IMR-90 (cell line): ENCODE data around the gene C6orf89. TPM values are rescaled to one million over a fixed set of nuclear protein-coding genes. Genes with fewer than 3 reads are reported as not detected.

Source experiments
- ATAC-seq: fragments of 200-7000 bp; cut with Tn5 transposase; 2 replicates; pipeline ENCODE4 v1.9.1; 2020; ENCODE audit warnings: low read depth, mild to moderate bottlenecking, moderate library complexity
- BruUV-seq: library from RNA; stranded (reverse); fragments of 400-500 nt; replicated peaks from 2 replicates; lab custom pipeline; 2021; lab: Mats Ljungman, UMichigan
- CTCF ChIA-PET: fragments of 300-600 bp; formaldehyde crosslinking; extraction: SDS; loops from one replicate; lab custom pipeline; 2021; ENCODE audit warnings: antibody characterized with exemption; lab: Yijun Ruan, JAX
- POLR2A ChIA-PET: fragments of 300-600 bp; sonication (Branson Sonifier 250); formaldehyde crosslinking; loops from one replicate; lab custom pipeline; 2022; ENCODE audit warnings: antibody characterized with exemption; ENCODE audit not compliant: unreplicated experiment; lab: Charles Lee
- DNase-seq: peaks from one replicate; pipeline ENCODE4 v3.0.0; 2013
- H2AFZ ChIP-seq: replicated peaks from 2 replicates; pipeline ENCODE3; 2013; ENCODE audit warnings: low read length, mild to moderate bottlenecking; ENCODE audit not compliant: poor library complexity
- H2AK5ac ChIP-seq: 2 replicates; pipeline ENCODE4 v1.6.1; 2013; ENCODE audit warnings: low read depth, low read length, inconsistent platforms
- H2AK9ac ChIP-seq: replicated peaks from 2 replicates; pipeline ENCODE3; 2013; ENCODE audit warnings: mild to moderate bottlenecking, low read depth, low read length, moderate library complexity; ENCODE audit not compliant: poor library complexity
- H2BK120ac ChIP-seq: 2 replicates; pipeline ENCODE4 v1.6.1; 2013; ENCODE audit warnings: low read depth, low read length, inconsistent platforms
- H2BK15ac ChIP-seq: 3 replicates; pipeline ENCODE4 v1.6.1; 2013; ENCODE audit warnings: low read depth, low read length, inconsistent platforms
- H2BK20ac ChIP-seq: 2 replicates; pipeline ENCODE4 v1.6.1; 2013; ENCODE audit warnings: low read depth, mild to moderate bottlenecking, inconsistent platforms, low read length, moderate library complexity
- H2BK5ac ChIP-seq: 2 replicates; pipeline ENCODE4 v1.6.1; 2013; ENCODE audit warnings: mild to moderate bottlenecking, low read depth, low read length, inconsistent platforms; ENCODE audit not compliant: poor library complexity, severe bottlenecking
- H3K14ac ChIP-seq: replicated peaks from 2 replicates; pipeline ENCODE4 v1.6.1; 2013; ENCODE audit warnings: low read depth, low read length, inconsistent platforms
- H3K18ac ChIP-seq: 2 replicates; pipeline ENCODE4 v1.6.1; 2013; ENCODE audit warnings: low read depth, low read length, control low read depth
- H3K23ac ChIP-seq: 2 replicates; pipeline ENCODE4 v1.6.1; 2013; ENCODE audit warnings: low read depth, low read length, inconsistent platforms
- H3K27ac ChIP-seq: 2 replicates; pipeline ENCODE4 v1.5.1; 2013; ENCODE audit warnings: mild to moderate bottlenecking, control low read depth, low read length; ENCODE audit not compliant: insufficient read depth
- H3K27me3 ChIP-seq: 2 replicates; pipeline ENCODE4 v1.6.1; 2013; ENCODE audit warnings: low read length; ENCODE audit not compliant: control insufficient read depth, insufficient read depth
- H3K36me3 ChIP-seq: 2 replicates; pipeline ENCODE4 v1.6.1; 2013; ENCODE audit warnings: low read length, mixed read lengths; ENCODE audit not compliant: control insufficient read depth, insufficient read depth
- H3K4ac ChIP-seq: 2 replicates; pipeline ENCODE4 v1.6.1; 2013; ENCODE audit warnings: low read depth, low read length, inconsistent platforms
- H3K4me1 ChIP-seq: 2 replicates; pipeline ENCODE4 v1.6.1; 2013; ENCODE audit warnings: low read length, mixed read lengths; ENCODE audit not compliant: control insufficient read depth, insufficient read depth
- H3K4me2 ChIP-seq: 2 replicates; pipeline ENCODE4 v1.6.1; 2013; ENCODE audit warnings: low read depth, mild to moderate bottlenecking, control low read depth, low read length, moderate library complexity
- H3K4me3 ChIP-seq: 2 replicates; pipeline ENCODE4 v1.5.1; 2013; ENCODE audit warnings: low read depth, mild to moderate bottlenecking, control low read depth, low read length, moderate library complexity; ENCODE audit not compliant: insufficient read depth
- H3K56ac ChIP-seq: 2 replicates; pipeline ENCODE4 v1.6.1; 2013; ENCODE audit warnings: low read length, inconsistent platforms; ENCODE audit not compliant: insufficient read depth; ENCODE audit errors: extremely low read depth
- H3K79me1 ChIP-seq, 2 experiments: 2 replicates each; pipeline ENCODE4 v1.6.1; 2013; ENCODE audit warnings: low read length in 2 of 2, inconsistent platforms in 1 of 2, low read depth in 1 of 2
- H3K9ac ChIP-seq: 2 replicates; pipeline ENCODE4 v1.6.1; 2013; ENCODE audit warnings: low read depth, low read length, control low read depth
- H3K9me1 ChIP-seq: 2 replicates; pipeline ENCODE4 v1.6.1; 2013; ENCODE audit warnings: low read length, inconsistent platforms; ENCODE audit not compliant: insufficient read depth
- H3K9me3 ChIP-seq: 2 replicates; pipeline ENCODE4 v1.6.1; 2013; ENCODE audit warnings: low read length; ENCODE audit not compliant: control insufficient read depth, insufficient read depth
- H4K20me1 ChIP-seq: 2 replicates; pipeline ENCODE4 v1.6.1; 2013; ENCODE audit warnings: low read length, inconsistent platforms; ENCODE audit not compliant: insufficient read depth
- H4K5ac ChIP-seq: 2 replicates; pipeline ENCODE4 v1.6.1; 2013; ENCODE audit warnings: mild to moderate bottlenecking, low read depth, low read length, control low read depth
- H4K8ac ChIP-seq, 2 experiments: 2 replicates each; pipeline ENCODE4 v1.6.1; 2013; ENCODE audit warnings: low read depth in 2 of 2, low read length in 2 of 2, control low read depth in 1 of 2, inconsistent platforms in 1 of 2
- H4K91ac ChIP-seq: 2 replicates; pipeline ENCODE4 v1.6.1; 2013; ENCODE audit warnings: low read depth, low read length, inconsistent platforms; ENCODE audit not compliant: insufficient read depth
- FOS ChIP-seq: fragments of 150-350 bp; IDR thresholded peaks from 2 replicates; pipeline ENCODE4 v1.6.1; 2016; ENCODE audit warnings: low read depth, low read length
- MAZ ChIP-seq: IDR thresholded peaks from 2 replicates; pipeline ENCODE4 v1.6.1; 2012; ENCODE audit warnings: low read depth, mild to moderate bottlenecking, low read length, improper control_type of control experiment, moderate library complexity, borderline replicate concordance
- MXI1 ChIP-seq: IDR thresholded peaks from 2 replicates; pipeline ENCODE4 v1.6.1; 2012; ENCODE audit warnings: low read depth, mild to moderate bottlenecking, low read length, moderate library complexity, borderline replicate concordance
- NFE2L2 ChIP-seq: fragments of 150-350 bp; IDR thresholded peaks from 2 replicates; pipeline ENCODE4 v1.6.1; 2016; ENCODE audit warnings: low read depth, mild to moderate bottlenecking, low read length
- RAD21 ChIP-seq: IDR thresholded peaks from 2 replicates; pipeline ENCODE4 v1.6.1; 2012; ENCODE audit warnings: low read length, improper control_type of control experiment
- RFX5 ChIP-seq: IDR thresholded peaks from 2 replicates; pipeline ENCODE4 v1.8.0; 2012; ENCODE audit warnings: low read depth, mild to moderate bottlenecking, low read length, moderate library complexity
- USF2 ChIP-seq: fragments of 150-350 bp; IDR thresholded peaks from 2 replicates; pipeline ENCODE4 v1.6.1; 2017; ENCODE audit warnings: mild to moderate bottlenecking, antibody characterized with exemption, low read length, low read depth
- dilution Hi-C: fragments of 300-500 bp; cut with HindIII; formaldehyde crosslinking; loops from one replicate; pipeline ENCODE4 v1.14.3; 2018; ENCODE audit warnings: low sequenced_read_pairs; ENCODE audit not compliant: unreplicated experiment
- in situ Hi-C: fragments of 300-500 bp; cut with MboI; formaldehyde crosslinking; loops from 3 replicates; pipeline ENCODE4 v1.14.3; 2019; ENCODE audit warnings: low sequenced_read_pairs, inconsistent platforms, mixed read lengths
- intact Hi-C: fragments of 100-400 bp; cut with micrococcal nuclease; formaldehyde crosslinking; loops from 2 replicates; pipeline ENCODE4 v1.10.0; 2022
- polyA plus RNA-seq, 3 experiments: library from polyadenylated mRNA; depleted of rRNA; stranded (reverse); fragments of >200 nt; gene quantifications; 2 replicates each; pipeline ENCODE4 v1.2.3, GENCODE V29; 2012; ENCODE audit warnings: low replicate concordance in 1 of 3
- total RNA-seq: library from RNA; depleted of rRNA; stranded (reverse); fragments of >200 nt; gene quantifications from 2 replicates; pipeline ENCODE4 v1.2.3, GENCODE V29; 2012

C6orf89 gene
- total and polyA plus RNA-seq, 2 of the 4 experiments (the other 2 are of a cell fraction), result 30.8 to 52.3 TPM

- H3K79me1 ChIP-seq, result no peaks in the 10 kb centered on the region
- no peak overlapping the region for H4K5ac ChIP-seq
- in situ Hi-C loops, result no loop called here
- H3K9me1 ChIP-seq, result no peaks in the 10 kb centered on the region; the same call in 1 of the 2 replicates
- ChIA-PET POLR2A (no interaction called here), CTCF (no interaction called here)
- no peak overlapping the region for H2AK9ac ChIP-seq
- ATAC-seq (no peak), DNase-seq (no peak)
- dilution Hi-C loops, result no loop called here
- no peak overlapping the region for H3K9ac ChIP-seq
- no peak overlapping the region for H2BK120ac ChIP-seq
- H4K8ac ChIP-seq, result no peak overlapping the region
- H3K27me3 ChIP-seq, result peaks cover 3% of the 10 kb centered on the region; the same call in 1 of the 2 replicates
- no peak overlapping the region for H2BK15ac ChIP-seq
- H4K91ac ChIP-seq, result no peak overlapping the region
- no peak overlapping the region for H2AFZ ChIP-seq
- TF ChIP-seq FOS (no peak), MAZ (no peak), MXI1 (no peak), USF2 (no peak), NFE2L2 (no peak), RFX5 (no peak), RAD21 (no peak)
- no peaks in the 10 kb centered on the region for H4K20me1 ChIP-seq
- H3K56ac ChIP-seq, result no peak overlapping the region
- peaks cover 4% of the 10 kb centered on the region for H3K4me1 ChIP-seq
- intact Hi-C loops, result no loop called here
- H3K4ac ChIP-seq, result no peak overlapping the region
- no peak overlapping the region for H3K23ac ChIP-seq
- no peak overlapping the region for H3K27ac ChIP-seq
- no peak overlapping the region for H3K4me3 ChIP-seq
- H3K36me3 ChIP-seq, result no peaks in the 10 kb centered on the region
- H2AK5ac ChIP-seq, result no peak overlapping the region
- no peak overlapping the region for H2BK5ac ChIP-seq
- H3K14ac ChIP-seq, result no peak overlapping the region
- no peak overlapping the region for H3K18ac ChIP-seq
- no TSS peak for BruUV-seq
- no peak overlapping the region for H3K4me2 ChIP-seq
- H2BK20ac ChIP-seq, result no peak overlapping the region
- no peaks in the 10 kb centered on the region for H3K9me3 ChIP-seq
Observed at GRCh38 chr6:36956446-36956820, 70.7 kb downstream of the C6orf89 start.
